GM12878 (cell line): ENCODE results near the gene CFAP97.

ENCODE experiments used
- CEBPB ChIP-seq, 2 experiments: fragments of 150-350 bp in 1 of 2; IDR thresholded peaks; 2 replicates each; pipeline ENCODE4 v1.6.1; 2012 to 2014; ENCODE audit warnings: low read depth in 2 of 2, low read length in 2 of 2, borderline replicate concordance in 1 of 2, inconsistent platforms in 1 of 2
- CTCF ChIP-seq, 3 experiments: IDR thresholded peaks in 2 of 3; conservative IDR thresholded peaks in 1 of 3; 2 replicates each; pipeline ENCODE4 v1.5.1; 2011; ENCODE audit warnings: low read depth in 3 of 3, low read length in 3 of 3, mild to moderate bottlenecking in 3 of 3, control low read depth in 2 of 3, moderate library complexity in 2 of 3, inconsistent platforms in 1 of 3, mixed read lengths in 1 of 3; ENCODE audit not compliant: control insufficient read depth in 2 of 3, insufficient read depth in 1 of 3; ENCODE audit errors: extremely low read depth in 1 of 3
- MAX ChIP-seq: IDR thresholded peaks from 2 replicates; pipeline ENCODE4 v1.6.1; 2012; ENCODE audit warnings: low read depth, low read length, improper control_type of control experiment
- SIX5 ChIP-seq: IDR thresholded peaks from 2 replicates; pipeline ENCODE4 v1.6.1; 2011; ENCODE audit warnings: mild to moderate bottlenecking, low read depth, low read length, moderate library complexity; ENCODE audit not compliant: severe bottlenecking
- ZBTB33 ChIP-seq: fragments of 450-650 bp; IDR thresholded peaks from 2 replicates; pipeline ENCODE4 v1.6.1; 2017; ENCODE audit warnings: mild to moderate bottlenecking

GRCh38 chr4:185179488-185179887, 24.3 kb downstream of the CFAP97 start:
- no peak for TF ChIP-seq CEBPB (IDR thresholded peaks at IDR 0.05; ENCODE audit: borderline replicate concordance in 1 of 2, low read depth in 2 of 2, low read length in 2 of 2)
- no peak for TF ChIP-seq CTCF (IDR thresholded peaks at IDR 0.05 in 2 of 3, conservative IDR thresholded peaks at IDR 0.05 in 1 of 3; ENCODE audit: control insufficient read depth in 2 of 3, extremely low read depth in 1 of 3, insufficient read depth in 1 of 3, low read depth in 3 of 3, low read length in 3 of 3)
- no peak for TF ChIP-seq ZBTB33
- TF ChIP-seq SIX5, result no peak
- TF ChIP-seq MAX, result no peak
